Measurements from ENCODE around the gene CCDC9. TPM values are rescaled to one million over a fixed set of nuclear protein-coding genes. Genes with fewer than 3 reads are reported as not detected.
"Not testable (repeated sequence)": the region's sequence is repeated elsewhere in the genome, so short reads cannot be mapped to it uniquely, and the experiment has no call there.

Gene CCDC9
- total RNA-seq, 1 donor from 2014 or later, result 4.2 TPM

- Histone ChIP-seq H3K4me1 (ENCODE audit: control insufficient read depth in 3 of 3, insufficient read depth in 3 of 3, low read length in 3 of 3) (peaks cover 2 to 5% (median 2%) of the 10 kb centered on the region in 3 donors), H3K4me3 (ENCODE audit: low read length in 3 of 3) (no peak overlapping the region), H3K27me3 (ENCODE audit: control insufficient read depth in 3 of 3, insufficient read depth in 3 of 3, low read length in 3 of 3) (no peaks in the 10 kb centered on the region)
Observed at GRCh38 chr19:47284324-47284899, 28.1 kb downstream of the CCDC9 start.

GRCh38 chr19:47296036-47296435 lies 39.7 kb downstream of the CCDC9 start:
- Histone ChIP-seq H3K4me1 (ENCODE audit: control insufficient read depth in 3 of 3, insufficient read depth in 3 of 3, low read length in 3 of 3) (no peaks in the 10 kb centered on the region), H3K9me3 (ENCODE audit: control insufficient read depth in 3 of 3, low read length in 3 of 3) (no peaks in the 10 kb centered on the region), H3K36me3 (ENCODE audit: control insufficient read depth in 3 of 3, insufficient read depth in 3 of 3, low read length in 3 of 3) (peaks cover 0 to 2% (median 2%) of the 10 kb centered on the region in 3 donors), H3K9ac (ENCODE audit: low read depth in 1 of 3, low read length in 3 of 3) (no peak overlapping the region), H3K4me3 (ENCODE audit: low read length in 3 of 3) (no peak overlapping the region), H3K27me3 (ENCODE audit: control insufficient read depth in 3 of 3, insufficient read depth in 3 of 3, low read length in 3 of 3) (no peaks in the 10 kb centered on the region), H3K27ac (ENCODE audit: low read depth, low read length) (no peak overlapping the region)

More at GRCh38 chr19:47284324-47284899, 28.1 kb downstream of the CCDC9 start:
- Histone ChIP-seq H3K27ac (ENCODE audit: low read depth, low read length) (no peak overlapping the region), H3K36me3 (ENCODE audit: control insufficient read depth in 3 of 3, insufficient read depth in 3 of 3, low read length in 3 of 3) (no peaks in the 10 kb centered on the region), H3K9me3 (ENCODE audit: control insufficient read depth in 3 of 3, low read length in 3 of 3) (no peaks in the 10 kb centered on the region), H3K9ac (ENCODE audit: low read depth in 1 of 3, low read length in 3 of 3) (no peak overlapping the region)

- H3K9ac ChIP-seq (ENCODE audit: low read depth in 1 of 3, low read length in 3 of 3); H3K36me3 ChIP-seq (ENCODE audit: control insufficient read depth in 3 of 3, insufficient read depth in 3 of 3, low read length in 3 of 3); H3K27me3 ChIP-seq (ENCODE audit: control insufficient read depth in 3 of 3, insufficient read depth in 3 of 3, low read length in 3 of 3); H3K27ac ChIP-seq (ENCODE audit: low read depth, low read length); H3K4me1 ChIP-seq (ENCODE audit: control insufficient read depth in 3 of 3, insufficient read depth in 3 of 3, low read length in 3 of 3); H3K9me3 ChIP-seq (ENCODE audit: control insufficient read depth in 3 of 3, low read length in 3 of 3); H3K4me3 ChIP-seq (ENCODE audit: low read length in 3 of 3): not testable (repeated sequence)
Observed at GRCh38 chr19:47300867-47301266, 44.5 kb downstream of the CCDC9 start.

- peaks cover 0 to 3% (median 3%) of the 10 kb centered on the region in 3 donors for H3K4me1 ChIP-seq (ENCODE audit: control insufficient read depth in 3 of 3, insufficient read depth in 3 of 3, low read length in 3 of 3)
- no peak overlapping the region for H3K9ac ChIP-seq (ENCODE audit: low read depth in 1 of 3, low read length in 3 of 3)
- no peaks in the 10 kb centered on the region for H3K36me3 ChIP-seq (ENCODE audit: control insufficient read depth in 3 of 3, insufficient read depth in 3 of 3, low read length in 3 of 3)
- no peaks in the 10 kb centered on the region for H3K27me3 ChIP-seq (ENCODE audit: control insufficient read depth in 3 of 3, insufficient read depth in 3 of 3, low read length in 3 of 3)
- H3K27ac ChIP-seq (ENCODE audit: low read depth, low read length), result no peak overlapping the region
- no peaks in the 10 kb centered on the region for H3K9me3 ChIP-seq (ENCODE audit: control insufficient read depth in 3 of 3, low read length in 3 of 3)
- H3K4me3 ChIP-seq (ENCODE audit: low read length in 3 of 3), result no peak overlapping the region
Observed at GRCh38 chr19:47302249-47302648, 45.9 kb downstream of the CCDC9 start.

- no peaks in the 10 kb centered on the region for H3K36me3 ChIP-seq (ENCODE audit: control insufficient read depth in 3 of 3, insufficient read depth in 3 of 3, low read length in 3 of 3)
- no peak overlapping the region for H3K9ac ChIP-seq (ENCODE audit: low read depth in 1 of 3, low read length in 3 of 3)
- H3K4me1 ChIP-seq (ENCODE audit: control insufficient read depth in 3 of 3, insufficient read depth in 3 of 3, low read length in 3 of 3), result peaks cover 0 to 3% (median 3%) of the 10 kb centered on the region in 3 donors
- no peak overlapping the region for H3K4me3 ChIP-seq (ENCODE audit: low read length in 3 of 3)
- no peaks in the 10 kb centered on the region for H3K27me3 ChIP-seq (ENCODE audit: control insufficient read depth in 3 of 3, insufficient read depth in 3 of 3, low read length in 3 of 3)
- no peaks in the 10 kb centered on the region for H3K9me3 ChIP-seq (ENCODE audit: control insufficient read depth in 3 of 3, low read length in 3 of 3)
- H3K27ac ChIP-seq (ENCODE audit: low read depth, low read length), result no peak overlapping the region
Observed at GRCh38 chr19:47303966-47304365, 47.6 kb downstream of the CCDC9 start.

- H3K4me3 ChIP-seq (ENCODE audit: low read length in 3 of 3), result peak overlapping the region in 2 of 3 donors; percentile 40 to 49
- H3K4me1 ChIP-seq (ENCODE audit: control insufficient read depth in 3 of 3, insufficient read depth in 3 of 3, low read length in 3 of 3), result peaks cover 0 to 3% (median 3%) of the 10 kb centered on the region in 3 donors
- no peak overlapping the region for H3K27ac ChIP-seq (ENCODE audit: low read depth, low read length)
- H3K9me3 ChIP-seq (ENCODE audit: control insufficient read depth in 3 of 3, low read length in 3 of 3), result no peaks in the 10 kb centered on the region
- H3K27me3 ChIP-seq (ENCODE audit: control insufficient read depth in 3 of 3, insufficient read depth in 3 of 3, low read length in 3 of 3), result peaks cover 0 to 8% (median 0%) of the 10 kb centered on the region in 3 donors
- peak overlapping the region in 2 of 3 donors; percentile 22 to 41 for H3K9ac ChIP-seq (ENCODE audit: low read depth in 1 of 3, low read length in 3 of 3)
- no peaks in the 10 kb centered on the region for H3K36me3 ChIP-seq (ENCODE audit: control insufficient read depth in 3 of 3, insufficient read depth in 3 of 3, low read length in 3 of 3)
Observed at GRCh38 chr19:47305309-47305751, 49.0 kb downstream of the CCDC9 start.

- Histone ChIP-seq H3K4me3 (ENCODE audit: low read length in 3 of 3) (no peak overlapping the region), H3K27ac (ENCODE audit: low read depth, low read length) (no peak overlapping the region), H3K27me3 (ENCODE audit: control insufficient read depth in 3 of 3, insufficient read depth in 3 of 3, low read length in 3 of 3) (peaks cover 3 to 17% (median 4%) of the 10 kb centered on the region in 3 donors), H3K4me1 (ENCODE audit: control insufficient read depth in 3 of 3, insufficient read depth in 3 of 3, low read length in 3 of 3) (peaks cover 0 to 3% (median 3%) of the 10 kb centered on the region in 3 donors), H3K9ac (ENCODE audit: low read depth in 1 of 3, low read length in 3 of 3) (no peak overlapping the region), H3K36me3 (ENCODE audit: control insufficient read depth in 3 of 3, insufficient read depth in 3 of 3, low read length in 3 of 3) (no peaks in the 10 kb centered on the region), H3K9me3 (ENCODE audit: control insufficient read depth in 3 of 3, low read length in 3 of 3) (no peaks in the 10 kb centered on the region)
Observed at GRCh38 chr19:47306303-47306702, 50.0 kb downstream of the CCDC9 start.

- Histone ChIP-seq H3K4me3 (ENCODE audit: low read length in 3 of 3) (no peak overlapping the region), H3K27me3 (ENCODE audit: control insufficient read depth in 3 of 3, insufficient read depth in 3 of 3, low read length in 3 of 3) (peaks cover 3 to 28% (median 4%) of the 10 kb centered on the region in 3 donors), H3K27ac (ENCODE audit: low read depth, low read length) (no peak overlapping the region), H3K4me1 (ENCODE audit: control insufficient read depth in 3 of 3, insufficient read depth in 3 of 3, low read length in 3 of 3) (peaks cover 0 to 3% (median 3%) of the 10 kb centered on the region in 3 donors), H3K9ac (ENCODE audit: low read depth in 1 of 3, low read length in 3 of 3) (no peak overlapping the region), H3K36me3 (ENCODE audit: control insufficient read depth in 3 of 3, insufficient read depth in 3 of 3, low read length in 3 of 3) (no peaks in the 10 kb centered on the region), H3K9me3 (ENCODE audit: control insufficient read depth in 3 of 3, low read length in 3 of 3) (no peaks in the 10 kb centered on the region)
Observed at GRCh38 chr19:47309038-47309437, 52.7 kb downstream of the CCDC9 start.

GRCh38 chr19:47309608-47310007 lies 53.3 kb downstream of the CCDC9 start, which contains the start of gene C5AR1:
TSS of gene C5AR1 (plus strand) at chr19:47309861. CDS start at chr19:47309896, 35 bp downstream.
- Histone ChIP-seq H3K9me3 (ENCODE audit: control insufficient read depth in 3 of 3, low read length in 3 of 3) (no peaks in the 10 kb centered on the region), H3K36me3 (ENCODE audit: control insufficient read depth in 3 of 3, insufficient read depth in 3 of 3, low read length in 3 of 3) (no peaks in the 10 kb centered on the region), H3K4me3 (ENCODE audit: low read length in 3 of 3) (peak within 1 kb of the TSS in 2 of 3 donors; percentile 2 to 5), H3K27ac (ENCODE audit: low read depth, low read length) (no peak within 1 kb of the TSS), H3K9ac (ENCODE audit: low read depth in 1 of 3, low read length in 3 of 3) (peak within 1 kb of the TSS in 1 of 3 donors; percentile 23), H3K4me1 (ENCODE audit: control insufficient read depth in 3 of 3, insufficient read depth in 3 of 3, low read length in 3 of 3) (peaks cover 0 to 3% (median 3%) of the 10 kb centered on the region in 3 donors), H3K27me3 (ENCODE audit: control insufficient read depth in 3 of 3, insufficient read depth in 3 of 3, low read length in 3 of 3) (peaks cover 3 to 28% (median 4%) of the 10 kb centered on the region in 3 donors)

GRCh38 chr19:47310323-47310722 lies 54.0 kb downstream of the CCDC9 start:
- peaks cover 5 to 34% (median 9%) of the 10 kb centered on the region in 3 donors for H3K27me3 ChIP-seq (ENCODE audit: control insufficient read depth in 3 of 3, insufficient read depth in 3 of 3, low read length in 3 of 3)
- H3K9me3 ChIP-seq (ENCODE audit: control insufficient read depth in 3 of 3, low read length in 3 of 3), result no peaks in the 10 kb centered on the region
- no peak overlapping the region for H3K27ac ChIP-seq (ENCODE audit: low read depth, low read length)
- H3K36me3 ChIP-seq (ENCODE audit: control insufficient read depth in 3 of 3, insufficient read depth in 3 of 3, low read length in 3 of 3), result no peaks in the 10 kb centered on the region
- peak overlapping the region in 1 of 3 donors; percentile 2 for H3K4me3 ChIP-seq (ENCODE audit: low read length in 3 of 3)
- no peak overlapping the region for H3K9ac ChIP-seq (ENCODE audit: low read depth in 1 of 3, low read length in 3 of 3)
- H3K4me1 ChIP-seq (ENCODE audit: control insufficient read depth in 3 of 3, insufficient read depth in 3 of 3, low read length in 3 of 3), result peaks cover 0 to 2% (median 2%) of the 10 kb centered on the region in 3 donors
